KBM-7 (cell line): ENCODE results near the gene THEMIS.

Experiments
- DNase-seq: peaks from one replicate; pipeline ENCODE4 v3.0.0-alpha.2; 2015
- in situ Hi-C: fragments of 300-500 bp; cut with MboI; formaldehyde crosslinking; loops from 2 replicates; pipeline ENCODE4 v1.14.3; 2020; ENCODE audit warnings: low sequenced_read_pairs, low pct_unique_long_range_greater_than_20kb, mixed read lengths

THEMIS gene

DNA sequence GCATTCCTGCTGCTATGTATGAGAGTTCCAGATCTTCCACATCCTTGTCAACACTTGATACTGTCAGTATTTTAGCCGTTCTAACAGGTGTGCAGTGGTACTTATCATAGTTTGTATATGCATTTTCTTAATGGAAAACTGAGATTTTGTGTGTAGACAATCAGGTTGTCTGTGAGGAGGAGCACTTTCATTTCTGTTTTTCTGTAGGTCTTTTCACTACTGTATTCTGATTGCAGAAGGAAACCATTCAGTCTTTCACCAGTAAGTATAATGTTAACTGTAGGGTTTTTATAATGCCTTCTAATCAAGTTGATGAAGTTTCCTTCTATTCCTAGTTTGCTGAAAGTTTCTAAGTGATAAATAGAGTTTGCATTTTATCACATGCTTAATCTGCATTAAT, 216.4 kb downstream of the THEMIS start:
- DNase-seq, result no peak

More for the DNA sequence above, 216.4 kb downstream of the THEMIS start:
- in situ Hi-C loops, result no loop called here
